Measurements from ENCODE around the gene CCND2.

- TF ChIP-seq POLR2A (IDR thresholded peaks at IDR 0.05) (no peak), POLR2AphosphoS5 (IDR thresholded peaks at IDR 0.05; ENCODE audit: insufficient read depth in 1 of 2, low read depth in 1 of 2) (no peak), CTCF (IDR thresholded peaks at IDR 0.05) (no peak)
Observed at GRCh38 chr12:4257442-4257841, 16.1 kb upstream of the CCND2 start.
